Endodermal cell (in vitro differentiated cells): ENCODE measurements around the gene C1QTNF3. TPM values are rescaled to one million over a fixed set of nuclear protein-coding genes. Genes with fewer than 3 reads are reported as not detected.

Experiments
- DNase-seq: peaks from one replicate; pipeline ENCODE4 v3.0.0-alpha.2; 2017
- H3K27ac ChIP-seq: 2 replicates; pipeline ENCODE4 v1.5.1; 2013; ENCODE audit warnings: mild to moderate bottlenecking, low read depth, low read length, moderate library complexity
- H3K27me3 ChIP-seq: 2 replicates; pipeline ENCODE4 v1.6.1; 2013; ENCODE audit warnings: mild to moderate bottlenecking, low read length, moderate library complexity; ENCODE audit not compliant: insufficient read depth, control insufficient read depth, poor library complexity, severe bottlenecking
- H3K36me3 ChIP-seq: 2 replicates; pipeline ENCODE4 v1.7.0; 2013; ENCODE audit warnings: mild to moderate bottlenecking, low read length, moderate library complexity; ENCODE audit not compliant: control insufficient read depth, insufficient read depth
- H3K4me1 ChIP-seq: one replicate; pipeline ENCODE4 v1.7.0; 2013; ENCODE audit warnings: low read length; ENCODE audit not compliant: control insufficient read depth, insufficient read depth
- H3K4me3 ChIP-seq: 2 replicates; pipeline ENCODE4 v1.5.1; 2013; ENCODE audit warnings: mild to moderate bottlenecking, low read length, moderate library complexity
- H3K9ac ChIP-seq: 2 replicates; pipeline ENCODE4 v1.6.1; 2013; ENCODE audit warnings: mild to moderate bottlenecking, low read length, moderate library complexity; ENCODE audit not compliant: poor library complexity, severe bottlenecking; ENCODE audit errors: extremely low read depth
- H3K9me3 ChIP-seq: 2 replicates; pipeline ENCODE4 v1.6.1; 2013; ENCODE audit warnings: mild to moderate bottlenecking, low read length, moderate library complexity; ENCODE audit not compliant: control insufficient read depth
- H3K27ac Mint-ChIP-seq: 2 replicates; pipeline ENCODE4 v1.8.0; 2020; ENCODE audit warnings: mixed read lengths
- H3K27me3 Mint-ChIP-seq: 2 replicates; pipeline ENCODE4 v1.8.0; 2021; ENCODE audit warnings: mild to moderate bottlenecking, mixed read lengths; ENCODE audit not compliant: insufficient read depth
- H3K36me3 Mint-ChIP-seq: 2 replicates; pipeline ENCODE4 v1.8.0; 2020; ENCODE audit warnings: low read depth, mixed read lengths
- H3K4me1 Mint-ChIP-seq: 2 replicates; pipeline ENCODE4 v1.8.0; 2020; ENCODE audit warnings: mixed read lengths
- H3K4me3 Mint-ChIP-seq: 2 replicates; pipeline ENCODE4 v1.8.0; 2020; ENCODE audit warnings: mild to moderate bottlenecking, moderate library complexity, mixed read lengths
- H3K9me3 Mint-ChIP-seq: 2 replicates; pipeline ENCODE4 v1.8.0; 2020; ENCODE audit warnings: mild to moderate bottlenecking, mixed read lengths
- WGBS, 2 experiments: methylation state at CpG; one replicate each; pipeline versions ENCODE4 v1.1.5 to v1.1.7; 2013; ENCODE audit warnings: missing lambda C conversion rate in 2 of 2, mixed read lengths in 1 of 2; ENCODE audit not compliant: insufficient coverage in 1 of 2, insufficient read length in 1 of 2; 5-methylcytosine and 5-hydroxymethylcytosine counted together
- total RNA-seq, 2 donors: library from RNA; stranded (reverse); fragmentation: NEBNext Ultra II Directional in 1 of 2; extraction: Animal tissue kit (Norgen Biotek cat#: 25700) in 1 of 2; gene quantifications; 2 replicates in 1 of 2; 3 replicates in 1 of 2; pipeline ENCODE4 v1.2.1, GENCODE V29; 2021
- TF ChIP-seq, protein P1 (sequence below): fragments of 200-600 bp; sonication (generic); conservative IDR thresholded peaks from 2 replicates; pipeline ENCODE4 v1.5.0; 2021; ENCODE audit warnings: antibody characterized with exemption, mild to moderate bottlenecking

Gene C1QTNF3
- total RNA-seq, 2 donors from 2014 or later: 5.0 to 7.2 TPM

DNA sequence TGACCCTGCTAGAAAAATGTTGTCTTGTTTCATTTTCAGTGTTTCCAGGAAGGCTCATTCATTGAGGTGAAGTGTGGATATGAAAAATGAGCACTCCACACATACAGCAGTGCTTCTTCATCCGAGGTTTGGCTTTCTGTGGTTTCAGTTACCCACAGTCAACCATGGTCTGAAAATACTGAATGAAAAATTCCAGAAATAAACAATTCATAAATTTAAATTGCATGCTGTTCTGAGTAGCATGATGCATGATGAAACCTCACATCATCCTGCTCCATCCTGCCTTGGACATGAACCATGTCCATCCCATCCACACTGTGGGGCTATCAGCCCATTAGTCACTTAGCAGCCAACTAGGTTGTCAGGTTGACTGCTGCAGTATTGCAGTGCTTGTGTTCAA, 48.2 kb downstream of the C1QTNF3 start:
- Mint-ChIP-seq H3K36me3 (peaks cover 11% of the 10 kb centered on the region), H3K9me3 (no peaks in the 10 kb centered on the region), H3K27me3 (no peaks in the 10 kb centered on the region), H3K4me1 (peaks cover 14% of the 10 kb centered on the region), H3K4me3 (no peak overlapping the region), H3K27ac (no peak overlapping the region)
- H3K4me1 ChIP-seq: no peaks in the 10 kb centered on the region
- no peak overlapping the region for H3K27ac ChIP-seq
- H3K27me3 ChIP-seq: no peaks in the 10 kb centered on the region
- TF ChIP-seq, protein P1, sequence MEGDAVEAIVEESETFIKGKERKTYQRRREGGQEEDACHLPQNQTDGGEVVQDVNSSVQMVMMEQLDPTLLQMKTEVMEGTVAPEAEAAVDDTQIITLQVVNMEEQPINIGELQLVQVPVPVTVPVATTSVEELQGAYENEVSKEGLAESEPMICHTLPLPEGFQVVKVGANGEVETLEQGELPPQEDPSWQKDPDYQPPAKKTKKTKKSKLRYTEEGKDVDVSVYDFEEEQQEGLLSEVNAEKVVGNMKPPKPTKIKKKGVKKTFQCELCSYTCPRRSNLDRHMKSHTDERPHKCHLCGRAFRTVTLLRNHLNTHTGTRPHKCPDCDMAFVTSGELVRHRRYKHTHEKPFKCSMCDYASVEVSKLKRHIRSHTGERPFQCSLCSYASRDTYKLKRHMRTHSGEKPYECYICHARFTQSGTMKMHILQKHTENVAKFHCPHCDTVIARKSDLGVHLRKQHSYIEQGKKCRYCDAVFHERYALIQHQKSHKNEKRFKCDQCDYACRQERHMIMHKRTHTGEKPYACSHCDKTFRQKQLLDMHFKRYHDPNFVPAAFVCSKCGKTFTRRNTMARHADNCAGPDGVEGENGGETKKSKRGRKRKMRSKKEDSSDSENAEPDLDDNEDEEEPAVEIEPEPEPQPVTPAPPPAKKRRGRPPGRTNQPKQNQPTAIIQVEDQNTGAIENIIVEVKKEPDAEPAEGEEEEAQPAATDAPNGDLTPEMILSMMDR: peak; percentile 12
- H3K9me3 ChIP-seq: no peaks in the 10 kb centered on the region
- H3K4me3 ChIP-seq: no peak overlapping the region
- 100% methylated on average over 1 of the region's 1 CpG; no CpG with 5 or more reads in 1 of the 2 experiments for WGBS, 2 experiments
- H3K9ac ChIP-seq: no peak overlapping the region
- no peak for DNase-seq
- H3K36me3 ChIP-seq: peaks cover 13% of the 10 kb centered on the region

DNA sequence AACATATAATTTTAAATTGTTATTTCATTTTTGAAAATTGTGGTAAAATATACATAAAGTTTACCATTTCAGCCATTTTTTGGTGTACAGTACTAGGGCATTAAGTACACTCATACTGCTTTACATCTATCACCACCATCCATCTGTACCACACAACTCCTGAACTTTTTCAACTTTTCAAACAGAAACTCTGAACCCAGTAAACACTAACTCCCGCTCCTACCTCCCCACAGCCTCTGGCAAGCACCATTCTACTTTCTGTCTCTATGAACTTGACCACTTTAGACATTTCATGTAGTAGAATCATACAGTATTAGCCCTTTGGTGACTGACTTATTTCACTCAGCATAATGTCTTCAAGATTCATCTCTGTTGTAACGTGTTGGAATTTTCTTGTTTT, 50.1 kb downstream of the C1QTNF3 start:
- H3K36me3 ChIP-seq: peaks cover 23% of the 10 kb centered on the region
- H3K4me3 ChIP-seq: no peak overlapping the region
- no peak overlapping the region for H3K27ac ChIP-seq
- H3K4me1 Mint-ChIP-seq: peaks cover 14% of the 10 kb centered on the region
- no peak overlapping the region for H3K4me3 Mint-ChIP-seq
- no peaks in the 10 kb centered on the region for H3K27me3 Mint-ChIP-seq
- H3K36me3 Mint-ChIP-seq: peaks cover 27% of the 10 kb centered on the region
- H3K4me1 ChIP-seq: no peaks in the 10 kb centered on the region
- no peaks in the 10 kb centered on the region for H3K27me3 ChIP-seq
- H3K9ac ChIP-seq: no peak overlapping the region
- 97 to 100% methylated on average over 2 of the region's 2 CpGs for WGBS, 2 experiments
- DNase-seq: no peak
- TF ChIP-seq, protein P1: no peak
- no peaks in the 10 kb centered on the region for H3K9me3 Mint-ChIP-seq
- peaks cover 7% of the 10 kb centered on the region for H3K9me3 ChIP-seq
- no peak overlapping the region for H3K27ac Mint-ChIP-seq

DNA sequence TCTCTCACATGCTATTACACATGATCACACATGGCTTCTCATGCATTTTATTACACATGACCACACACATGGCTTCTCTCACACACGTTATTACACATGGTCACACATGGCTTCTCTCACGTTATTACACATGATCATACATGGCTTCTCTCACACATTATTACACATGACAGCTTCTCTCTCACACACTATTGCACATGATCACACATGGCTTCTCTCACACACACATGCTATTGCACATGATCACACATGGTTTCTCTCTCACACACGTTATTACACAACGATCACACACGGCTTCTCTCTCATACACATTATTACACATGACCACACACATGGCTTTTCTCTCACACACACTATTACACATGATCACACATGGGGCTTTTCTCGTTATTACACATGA, 57.6 kb downstream of the C1QTNF3 start:
- TF ChIP-seq, protein P1: no peak
- H3K27ac Mint-ChIP-seq: no peak overlapping the region

More for the DNA sequence above, 57.6 kb downstream of the C1QTNF3 start:
- Histone ChIP-seq H3K4me3 (peak overlapping the region; percentile 28), H3K36me3 (peaks cover 18% of the 10 kb centered on the region), H3K9me3 (peaks cover 19% of the 10 kb centered on the region), H3K27me3 (no peaks in the 10 kb centered on the region), H3K9ac (no peak overlapping the region), H3K27ac (no peak overlapping the region), H3K4me1 (no peaks in the 10 kb centered on the region)
- DNase-seq: no peak
- WGBS, 2 experiments: 93 to 100% methylated on average over 6 of the region's 6 CpGs
- Mint-ChIP-seq H3K9me3 (no peaks in the 10 kb centered on the region), H3K27me3 (no peaks in the 10 kb centered on the region), H3K4me3 (no peak overlapping the region), H3K4me1 (no peaks in the 10 kb centered on the region), H3K36me3 (peaks cover 24% of the 10 kb centered on the region)
